HG03460 (cell line): ENCODE measurements around the gene DUSP9.

Experiments
- ATAC-seq: cut with Tn5 transposase; IDR thresholded peaks from one replicate; pipeline ENCODE4 v1.9.1; 2021; ENCODE audit not compliant: unreplicated experiment

Gene DUSP9

DNA sequence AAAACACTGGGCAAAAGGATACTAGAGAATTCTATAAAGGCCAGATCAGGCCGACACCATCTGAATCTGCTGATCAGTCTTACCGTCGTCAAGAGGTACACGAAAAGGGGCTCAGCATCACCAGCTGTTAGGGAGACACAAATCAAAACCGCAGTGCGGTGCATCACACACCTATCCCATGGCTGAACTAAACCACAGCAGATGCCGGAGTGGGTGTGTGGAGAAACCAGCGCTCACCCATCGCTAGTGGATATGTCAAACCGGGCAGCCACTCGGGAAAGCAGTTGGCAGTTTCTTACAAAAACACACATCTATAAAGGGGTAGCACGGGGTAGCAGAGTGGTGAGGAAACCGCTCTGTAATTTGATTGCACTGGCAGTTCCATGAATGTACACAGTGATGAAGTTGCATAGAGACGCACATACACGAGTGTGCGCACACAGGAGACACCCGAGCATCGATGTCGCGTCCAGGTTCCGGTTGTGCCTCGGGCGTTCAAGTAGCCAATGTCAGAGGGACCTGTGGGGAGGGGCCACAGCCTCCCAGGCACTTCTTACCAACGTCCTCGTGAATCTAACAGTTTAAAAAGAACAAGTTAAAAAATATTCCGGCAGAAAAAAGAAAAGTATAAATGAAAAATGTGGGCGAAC is 24.9 kb upstream of the DUSP9 start:
- no peak for ATAC-seq

DNA sequence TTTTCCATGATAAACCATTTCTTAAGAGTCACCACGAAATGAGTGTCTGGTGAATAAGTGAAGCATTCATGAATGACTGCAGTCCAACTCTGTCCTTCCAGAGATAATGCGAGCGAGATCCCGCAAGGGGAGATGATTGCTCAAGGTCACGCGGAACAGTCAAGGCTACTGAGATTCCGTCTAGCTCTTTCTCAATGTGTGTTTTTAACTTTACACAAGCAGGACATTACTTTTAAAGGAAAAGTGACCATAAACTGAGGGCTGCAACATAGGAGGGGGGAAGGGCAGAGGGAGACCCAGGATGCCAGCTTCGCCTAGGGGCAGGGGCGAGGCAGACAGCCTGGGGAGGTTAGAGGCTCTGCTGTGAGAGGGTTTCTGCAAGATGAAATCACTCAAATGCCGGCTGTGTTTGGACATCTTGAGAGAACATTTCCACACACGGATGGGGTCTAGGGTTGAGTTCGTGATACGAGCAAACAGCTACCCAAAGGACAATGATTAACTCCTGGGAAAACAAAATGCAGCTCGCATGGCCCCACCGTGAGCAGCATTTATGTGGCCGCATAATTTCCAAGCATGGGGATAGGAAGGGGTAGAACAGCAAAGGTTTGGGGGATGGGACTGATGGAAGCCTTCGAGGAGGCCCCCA is 24.2 kb upstream of the DUSP9 start:
- no peak for ATAC-seq

DNA sequence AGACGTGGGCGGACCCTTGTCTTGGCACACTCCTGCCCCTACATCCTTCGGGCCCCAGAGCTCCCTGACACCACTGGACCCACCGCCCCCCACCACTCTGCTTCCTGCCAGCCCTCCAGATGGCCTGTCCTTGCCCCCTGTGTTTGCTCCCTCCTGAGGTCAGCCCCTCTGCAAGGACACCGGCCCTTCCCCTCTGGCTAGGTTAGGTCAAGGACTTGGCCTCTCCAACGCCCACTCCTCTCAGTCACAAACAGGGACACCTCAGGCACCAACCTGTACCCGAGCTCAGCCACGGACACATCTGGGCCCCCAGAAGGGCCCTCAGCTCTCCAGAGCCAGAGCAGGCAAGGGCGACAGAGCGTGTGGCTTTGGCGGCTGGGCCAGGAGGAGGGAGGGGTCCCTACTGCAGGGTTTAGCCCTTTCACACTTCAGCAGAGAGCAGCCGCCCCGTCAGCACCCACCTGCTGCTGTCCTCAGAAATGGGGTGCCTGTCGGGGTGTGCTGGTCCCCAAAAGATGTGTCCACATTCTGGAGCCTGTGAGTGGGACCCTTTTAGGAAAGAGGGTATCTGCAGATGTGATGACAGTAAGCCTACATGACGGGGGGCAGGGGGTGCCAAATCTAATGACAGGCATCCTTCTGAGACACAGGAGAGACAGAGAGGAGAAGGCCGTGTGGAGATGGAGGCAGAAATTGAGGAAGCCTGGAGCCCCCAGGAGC is 23.5 kb upstream of the DUSP9 start:
- ATAC-seq: no peak

DNA sequence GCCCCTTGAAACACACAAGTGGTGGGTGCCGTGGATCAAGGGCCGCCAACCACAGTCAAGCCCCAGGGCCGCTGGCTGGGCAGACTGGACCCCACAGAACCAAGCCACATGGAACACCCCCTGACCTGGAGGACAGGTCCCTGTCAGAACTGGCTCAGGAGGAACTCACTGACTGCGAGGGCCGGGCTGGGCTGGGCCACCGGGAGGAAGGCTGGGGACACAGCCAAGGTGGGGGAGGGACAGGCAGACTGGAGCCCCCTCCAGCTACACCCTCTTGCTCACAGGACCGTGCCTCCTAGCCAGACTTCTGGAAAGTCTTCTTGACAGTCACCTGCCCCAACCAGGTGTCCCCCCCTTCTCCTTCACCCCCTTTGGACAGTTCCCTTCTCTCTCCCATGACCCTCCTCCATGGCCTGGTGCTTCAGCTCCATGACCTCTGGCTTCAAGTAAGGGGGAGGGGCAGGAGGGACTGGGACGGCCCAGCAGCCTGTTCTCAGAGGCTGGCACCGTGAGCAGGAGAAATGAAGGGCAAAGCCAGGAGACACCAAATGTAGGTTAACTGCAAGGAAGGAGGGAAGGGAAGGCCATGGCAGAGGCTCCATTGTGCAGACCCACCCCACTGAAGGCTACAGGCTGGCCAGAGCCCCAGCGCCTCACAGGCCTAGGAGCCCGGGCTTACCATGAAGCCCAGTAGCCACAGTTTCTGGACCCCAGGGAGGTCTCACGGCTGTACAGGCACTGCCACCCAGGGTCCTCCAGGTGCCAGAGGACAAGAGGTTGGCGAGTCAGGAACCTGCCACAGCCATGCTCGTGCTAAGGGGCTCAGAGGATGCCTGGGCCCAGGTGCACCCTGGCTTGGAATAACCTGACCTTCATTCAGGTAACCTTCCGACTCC is 22.6 kb upstream of the DUSP9 start:
- no peak for ATAC-seq

DNA sequence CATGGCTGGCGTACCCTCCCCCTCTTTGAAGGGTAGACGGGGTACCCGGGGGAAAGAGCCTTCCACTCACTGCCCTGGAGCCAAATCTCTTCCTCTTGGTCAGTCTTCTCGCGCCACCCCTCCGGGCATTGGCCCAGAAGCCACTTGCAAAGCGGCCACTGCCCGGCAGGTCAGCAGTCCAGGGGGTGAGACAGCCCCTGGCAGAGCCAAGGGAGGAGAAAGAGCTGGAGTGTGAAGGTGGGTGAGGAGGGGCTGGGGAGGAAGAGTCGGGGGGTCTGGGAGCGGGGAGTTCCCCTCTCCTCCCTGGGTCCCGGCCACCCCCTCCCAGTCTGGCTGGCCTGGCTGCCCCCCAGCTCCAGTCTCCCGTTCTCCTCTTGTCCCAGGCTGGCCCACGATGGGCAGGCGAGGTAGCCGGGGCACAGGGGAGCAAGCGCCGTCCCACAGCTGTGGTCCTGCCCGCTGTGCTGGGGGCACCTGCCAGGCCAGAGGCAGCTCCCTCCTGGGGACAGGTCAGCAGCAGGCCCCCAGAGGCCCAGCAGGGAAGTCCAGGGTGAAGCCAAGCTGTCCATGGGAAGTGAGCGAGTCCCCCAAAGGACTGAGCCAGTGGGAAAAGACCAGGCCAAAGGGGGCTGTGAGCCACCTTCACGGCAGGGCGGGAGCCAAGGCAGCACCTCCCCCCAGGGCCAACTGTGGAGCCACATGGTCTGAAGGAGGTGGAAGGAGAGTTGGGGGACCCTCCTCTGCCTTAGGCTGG is 21.6 kb upstream of the DUSP9 start:
- ATAC-seq: no peak

DNA sequence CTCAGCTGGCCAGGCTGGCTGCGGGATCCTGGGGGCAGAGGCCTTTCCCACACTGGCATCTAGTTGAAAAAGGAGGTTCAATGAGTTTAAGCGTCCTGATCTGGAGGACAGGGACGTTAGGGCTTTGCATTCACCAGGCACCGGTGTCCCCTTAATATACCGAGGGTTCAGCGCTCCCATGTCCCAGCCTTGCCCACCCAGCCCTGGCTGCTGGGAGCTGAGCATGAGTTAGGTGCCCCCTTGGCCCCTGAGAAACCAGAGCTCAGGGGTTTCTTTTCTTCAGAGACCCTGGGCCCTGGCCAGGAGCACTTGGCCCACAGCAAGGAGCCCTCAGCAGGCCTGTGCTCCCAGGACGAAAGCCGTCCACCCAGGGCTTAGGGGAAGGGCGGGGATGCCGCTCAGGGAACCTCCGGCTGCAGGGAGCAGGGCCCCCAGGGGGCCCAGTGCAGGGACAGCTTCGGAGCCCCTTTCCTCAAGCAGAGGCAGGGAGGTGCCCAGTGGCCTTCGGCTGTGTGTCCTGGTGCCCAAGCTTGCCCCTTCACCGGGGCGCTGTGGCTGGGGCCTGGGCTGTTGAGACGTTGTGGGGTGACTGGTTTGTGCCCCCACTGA is 20.9 kb upstream of the DUSP9 start:
- no peak for ATAC-seq

DNA sequence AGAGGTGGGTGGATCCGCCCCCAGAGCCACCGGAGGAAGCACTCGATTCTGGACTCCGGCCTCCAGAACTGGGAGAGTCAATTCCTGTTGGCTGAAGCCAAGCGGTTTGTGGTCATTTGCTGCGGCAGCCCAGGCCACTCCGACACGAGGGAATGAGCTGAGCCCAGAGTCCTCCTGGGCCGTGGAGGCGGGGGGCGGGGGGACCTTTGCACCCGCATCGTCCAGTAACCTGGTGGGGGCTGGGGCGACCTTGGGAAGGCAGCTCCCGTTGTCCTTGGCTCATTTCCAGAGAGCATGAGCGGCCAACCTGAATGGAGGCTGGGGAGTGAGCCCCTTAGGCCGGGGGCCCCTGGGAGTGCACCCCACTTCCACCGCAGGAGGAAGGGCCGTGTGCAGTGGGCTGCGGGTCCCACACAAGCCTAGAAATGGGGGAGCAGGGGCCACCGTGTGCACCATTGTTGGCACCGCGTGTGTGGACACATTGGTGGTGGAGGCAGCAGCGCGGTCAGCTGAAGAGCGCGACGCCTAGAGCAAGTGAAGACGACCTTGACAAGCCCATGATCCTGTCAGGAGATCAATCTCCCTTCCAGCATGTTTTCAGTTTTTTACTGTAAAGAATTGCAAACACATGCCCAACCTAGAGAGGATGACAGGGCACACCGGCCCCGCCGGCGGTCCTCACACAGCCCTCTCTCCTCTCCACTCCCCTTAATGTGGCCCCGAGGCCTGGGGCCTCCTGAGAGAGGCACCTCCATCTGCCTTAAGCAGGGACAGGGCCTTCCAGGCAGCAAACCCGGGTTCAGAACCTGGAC is 19.9 kb upstream of the DUSP9 start:
- ATAC-seq: no peak

DNA sequence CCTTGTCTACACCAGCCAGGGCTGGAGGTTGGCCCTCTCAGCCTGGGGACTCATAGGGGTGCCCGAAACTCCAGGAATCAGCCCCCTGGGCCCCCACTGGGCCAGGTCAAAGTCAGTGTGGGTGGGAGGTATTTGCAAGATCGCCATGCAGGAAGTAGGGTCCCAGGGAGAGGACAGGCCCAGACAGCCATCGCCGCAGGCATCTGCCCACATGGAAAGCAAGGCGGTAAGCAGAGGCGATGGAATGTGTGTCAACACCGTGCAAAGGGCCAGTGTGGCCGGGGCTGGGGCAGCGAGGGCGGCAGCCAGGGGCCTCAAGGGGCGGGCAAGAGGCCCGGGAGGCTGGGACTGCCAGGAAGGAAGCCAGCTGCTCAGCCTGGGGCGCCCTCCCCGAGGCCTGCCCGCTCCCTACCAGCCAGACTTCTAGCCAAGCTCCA is 19.3 kb upstream of the DUSP9 start:
- no peak for ATAC-seq

DNA sequence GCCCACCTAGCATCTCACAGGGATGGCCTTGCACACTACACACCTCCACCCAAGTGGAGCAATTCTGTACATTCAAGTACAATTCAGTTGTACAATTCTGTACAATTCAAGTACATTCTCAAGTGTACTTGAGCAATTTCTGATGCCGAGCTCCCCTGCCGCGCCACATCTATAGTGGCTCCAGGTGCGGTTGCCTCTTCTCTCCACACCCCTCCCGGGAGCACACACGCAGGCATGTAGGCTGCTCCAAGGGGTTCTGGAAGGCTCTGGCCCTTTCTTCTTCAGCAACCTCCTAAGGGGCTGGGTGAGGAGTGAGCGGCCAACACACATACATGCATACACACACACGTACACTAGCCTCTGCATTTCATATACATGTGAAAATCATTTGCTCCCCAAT is 18.9 kb upstream of the DUSP9 start:
- ATAC-seq: no peak

DNA sequence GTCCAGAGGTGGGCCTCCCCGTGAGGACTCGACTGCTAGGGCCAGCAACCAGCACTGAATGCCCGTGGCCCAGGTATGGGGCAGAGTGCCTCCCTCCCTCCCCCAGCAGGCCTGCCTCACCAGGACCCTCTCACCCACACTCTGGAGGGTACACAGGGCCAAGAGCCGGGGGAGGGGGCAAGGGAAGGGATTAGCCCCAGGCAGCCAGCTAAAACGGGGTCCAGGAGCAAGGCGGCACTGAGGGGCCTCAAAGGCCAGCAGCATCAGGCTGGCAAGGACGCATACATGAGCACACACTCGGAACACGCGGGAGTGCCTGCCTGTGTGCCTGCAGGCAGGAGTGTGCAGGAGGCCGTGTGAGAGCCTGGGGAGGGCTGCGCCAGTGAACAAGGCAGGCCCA is 18.3 kb upstream of the DUSP9 start:
- no peak for ATAC-seq

DNA sequence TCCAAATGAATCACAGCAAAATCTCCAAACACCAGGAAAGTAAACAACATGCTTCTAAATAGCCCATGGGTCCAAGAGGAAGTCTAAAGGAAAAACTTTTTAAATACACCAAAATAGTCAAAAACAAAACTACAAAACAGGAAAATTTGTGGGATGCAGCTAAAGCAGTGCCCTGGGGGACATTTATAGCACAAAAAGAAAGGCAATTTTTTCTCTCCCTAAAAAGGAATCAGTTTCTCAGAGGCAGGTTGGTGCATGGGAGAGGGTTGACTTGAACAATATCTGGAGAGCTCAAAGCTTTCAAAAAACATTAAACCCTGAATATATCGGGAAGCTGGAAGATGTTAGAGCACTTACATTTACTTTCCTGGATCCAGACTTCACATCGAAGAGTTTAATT is 15.7 kb upstream of the DUSP9 start:
- no peak for ATAC-seq

DNA sequence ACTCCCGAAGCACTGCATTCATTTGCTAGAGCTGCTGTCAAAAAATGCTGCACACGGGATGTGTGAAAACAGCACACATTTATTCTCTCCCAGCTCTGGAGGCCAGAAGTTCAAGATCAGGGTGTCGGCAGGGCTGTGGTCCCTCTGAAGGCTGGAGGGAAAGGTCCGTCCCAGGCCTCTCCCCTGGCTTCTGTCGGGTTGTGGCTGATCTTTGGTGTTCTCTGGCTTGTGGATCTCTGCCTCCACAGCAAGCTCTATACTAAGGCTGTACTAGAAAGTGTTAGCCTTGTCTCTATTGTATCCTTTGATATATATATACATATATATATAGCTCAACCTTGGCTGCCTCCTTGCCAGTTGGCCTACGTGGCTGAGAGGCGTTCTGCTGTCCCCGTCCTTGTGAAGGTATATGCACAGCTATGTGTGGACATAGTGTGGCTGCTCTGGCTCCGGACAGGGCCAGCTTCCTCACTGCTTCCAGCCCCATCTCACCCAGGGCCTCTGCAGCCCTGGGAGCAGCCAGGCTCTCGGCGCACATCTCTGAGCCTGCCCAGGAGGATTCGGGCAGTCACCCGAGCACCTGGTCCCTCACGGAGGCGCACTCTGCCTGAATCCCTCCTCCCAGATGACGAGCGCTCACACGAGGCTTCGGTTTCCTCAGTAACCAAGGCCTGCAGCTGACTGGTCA is 15.0 kb upstream of the DUSP9 start:
- no peak for ATAC-seq

DNA sequence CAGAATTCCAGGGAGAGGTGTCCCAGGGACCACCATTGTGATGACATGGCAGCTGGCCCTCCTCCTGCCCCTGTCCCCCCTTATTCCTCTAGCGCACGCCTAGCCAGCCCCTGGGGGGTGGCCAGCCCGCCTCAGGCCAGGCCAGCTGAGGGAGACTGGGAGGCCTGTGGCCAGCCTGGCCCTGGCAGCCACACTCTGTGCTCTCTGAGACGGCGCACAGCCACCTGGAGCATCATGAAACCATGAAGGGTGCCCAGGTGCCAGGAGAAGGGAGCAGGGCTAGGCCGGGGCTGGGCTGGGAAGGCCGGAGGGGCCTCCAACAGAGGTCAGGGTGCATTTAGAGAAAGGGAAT is 14.4 kb upstream of the DUSP9 start:
- ATAC-seq: no peak

DNA sequence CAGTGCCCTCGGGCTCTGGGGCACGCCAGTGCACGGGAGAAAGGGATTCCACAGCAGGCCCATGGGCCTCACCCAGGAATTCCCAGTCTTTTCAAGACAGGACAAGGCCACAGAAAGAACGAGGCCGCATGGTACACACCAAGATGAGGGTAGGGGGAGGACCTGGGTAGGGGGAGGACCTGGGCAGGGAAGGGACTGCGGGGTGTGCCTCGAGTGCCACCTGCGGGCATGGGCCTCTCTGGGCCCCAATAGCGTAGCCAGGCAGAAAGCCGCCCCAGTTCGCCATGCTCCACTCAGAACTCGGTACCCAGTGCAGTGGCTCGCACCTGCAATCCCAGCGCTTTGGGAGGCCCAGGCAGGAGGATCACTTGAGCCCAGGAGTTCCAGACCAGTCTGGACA is 14.0 kb upstream of the DUSP9 start:
- ATAC-seq: no peak

DNA sequence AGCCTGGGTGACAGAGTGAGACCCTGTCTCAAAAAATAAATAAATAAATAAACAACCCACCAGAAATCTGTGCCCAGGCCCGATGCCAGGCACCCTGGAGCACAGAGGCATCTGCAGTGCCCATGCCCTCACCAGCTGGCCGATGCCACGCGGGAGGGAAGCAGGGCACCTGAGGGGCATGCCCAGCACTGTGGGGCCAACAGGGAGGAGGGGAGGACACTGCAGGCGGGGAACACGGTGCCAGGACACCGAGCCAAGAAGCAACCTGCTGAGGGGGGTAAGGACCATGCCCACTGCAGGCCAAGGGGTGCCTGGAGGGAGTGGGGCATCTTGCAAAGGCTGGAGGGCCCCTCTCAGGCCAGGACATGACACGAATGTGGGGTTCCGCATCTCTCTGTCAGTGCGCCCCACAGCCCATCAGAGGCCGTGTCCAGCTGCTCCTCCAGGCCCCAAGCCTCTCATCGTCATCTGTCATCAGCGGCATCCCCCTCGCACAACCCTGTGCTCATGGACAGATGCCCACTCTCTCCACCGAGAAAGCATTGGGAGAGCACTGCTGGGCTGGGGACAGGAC is 13.3 kb upstream of the DUSP9 start:
- no peak for ATAC-seq

DNA sequence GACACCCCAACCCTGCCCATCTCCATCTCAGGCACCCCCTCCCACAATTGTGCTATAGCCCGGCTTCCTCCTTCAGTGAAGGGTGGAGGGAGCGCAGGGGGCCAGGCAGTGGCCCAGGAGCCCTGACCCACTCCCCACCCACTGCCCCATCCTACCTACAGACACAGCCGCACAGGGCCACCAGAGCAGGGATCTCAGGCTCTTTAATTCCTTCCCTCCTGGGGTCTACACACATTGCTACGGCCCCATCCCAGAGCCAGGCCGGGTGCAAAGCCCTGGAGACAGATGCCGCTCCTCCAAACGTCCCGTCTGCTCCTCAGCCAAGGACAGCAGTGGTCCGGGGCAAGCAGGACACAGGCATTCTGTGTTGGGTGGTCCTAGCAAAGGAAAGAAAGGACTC is 12.8 kb upstream of the DUSP9 start:
- no peak for ATAC-seq

DNA sequence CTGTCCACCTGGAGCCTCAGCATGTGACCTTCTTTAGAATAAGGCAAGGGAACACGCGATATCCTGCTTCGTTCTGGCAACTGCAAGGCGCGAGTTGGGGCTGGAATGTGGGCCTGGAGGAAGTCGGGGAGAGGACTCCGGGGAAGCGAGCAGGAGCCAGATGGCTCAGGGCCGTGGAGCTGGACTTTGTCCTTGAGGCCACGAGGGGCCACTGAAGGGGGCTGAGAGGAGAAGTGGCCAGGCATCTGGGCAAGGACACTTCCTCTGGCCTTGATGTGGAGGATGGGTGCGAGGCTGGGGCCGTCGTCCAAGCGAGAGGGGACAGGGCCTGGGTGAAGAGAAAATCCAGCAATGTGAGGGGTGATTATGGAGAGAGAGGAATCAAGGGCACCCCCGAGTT is 12.2 kb upstream of the DUSP9 start:
- no peak for ATAC-seq

DNA sequence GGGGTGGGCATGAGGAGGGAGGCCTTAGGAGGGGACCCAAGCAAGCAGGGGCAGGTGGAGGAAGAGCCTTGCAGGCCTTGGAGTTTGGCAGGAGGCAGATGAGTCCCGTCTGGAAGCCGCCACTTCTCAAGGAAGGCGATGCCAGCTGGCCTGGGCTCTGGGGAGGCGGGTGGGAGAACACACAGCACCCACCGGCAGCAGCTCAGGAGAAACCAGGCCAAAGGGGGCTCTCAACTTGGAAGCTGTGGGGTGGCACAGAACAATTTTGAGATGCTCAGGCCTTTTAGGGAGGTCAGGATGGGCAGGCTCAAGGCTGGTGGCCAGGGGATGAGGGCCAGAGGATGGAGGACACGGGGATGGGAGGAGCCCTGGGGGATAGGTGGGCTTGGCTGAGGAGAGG is 11.6 kb upstream of the DUSP9 start:
- ATAC-seq: no peak
